Psoas muscle (tissue), 8 donors: Measurements from ENCODE around the gene CPNE1. TPM values are rescaled to one million over a fixed set of nuclear protein-coding genes. Genes with fewer than 3 reads are reported as not detected.

Experiments
- ATAC-seq, 4 donors: fragments of 200-7000 bp; cut with Tn5 transposase; one replicate each; pipeline ENCODE4 v1.9.1; 2020; ENCODE audit warnings: moderate library complexity in 3 of 4, mild to moderate bottlenecking in 2 of 4
- DNase-seq, 2 donors: peaks; one replicate each; pipeline ENCODE4 v3.0.0-alpha.2; 2020
- H3K27ac ChIP-seq: fragments of 200-600 bp; one replicate; pipeline ENCODE4 v1.8.0; 2022
- H3K27me3 ChIP-seq, 3 donors: fragments of 200-600 bp in 1 of 3; one replicate each; pipeline versions ENCODE4 v1.6.1 to v1.8.0; 2013 to 2022; ENCODE audit warnings: low read length in 2 of 3, mild to moderate bottlenecking in 2 of 3, moderate library complexity in 1 of 3; ENCODE audit not compliant: insufficient read depth in 3 of 3
- H3K36me3 ChIP-seq, 2 donors: fragments of 200-600 bp in 1 of 2; one replicate each; pipeline versions ENCODE4 v1.6.1 to v1.8.0; 2013 to 2022; ENCODE audit warnings: low read depth in 1 of 2, mild to moderate bottlenecking in 1 of 2, moderate library complexity in 1 of 2; ENCODE audit not compliant: insufficient read depth in 1 of 2
- H3K4me1 ChIP-seq: fragments of 200-600 bp; one replicate; pipeline ENCODE4 v1.8.0; 2022
- H3K4me3 ChIP-seq: fragments of 200-600 bp; one replicate; pipeline ENCODE4 v1.8.0; 2022; ENCODE audit warnings: mild to moderate bottlenecking
- H3K9me3 ChIP-seq: fragments of 200-600 bp; one replicate; pipeline ENCODE4 v1.8.0; 2022
- CTCF ChIP-seq: fragments of 200-600 bp; IDR thresholded peaks from one replicate; pipeline ENCODE4 v1.8.0; 2022; ENCODE audit warnings: antibody characterized with exemption
- WGBS, 3 donors: extraction: QIAGEN DNeasy Blood & Tissue Kit; methylation state at CpG; one replicate each; pipeline versions ENCODE4 v1.1.6 to v1.1.7; 2013; 5-methylcytosine and 5-hydroxymethylcytosine counted together
- intact Hi-C, 2 donors: fragments of 100-400 bp; cut with DNase I; formaldehyde crosslinking; loops; one replicate each; pipeline versions ENCODE4 v1.11.0 to v1.14.2; 2022
- polyA plus RNA-seq, 3 donors: library from polyadenylated mRNA; stranded (reverse); fragments of 200-250 nt; gene quantifications; one replicate each; pipeline ENCODE4 v1.2.3, GENCODE V29; 2013
- total RNA-seq, 4 donors: library from RNA; stranded (reverse); fragmentation: NEBNext Ultra II Directional in 2 of 4; extraction: Animal tissue kit (Norgen Biotek cat#: 25700) in 2 of 4; gene quantifications; one replicate each; pipeline versions ENCODE4 v1.2.1 to v1.2.4, GENCODE V29; 2021 to 2023
- donor health status: healthy with polysubstance abuse.
- donor health status: DM: no; HTN: no; CAD: no; lungs with moderate emphysema.
- donor health status: Bipolar disorder and iron deficiency.
- donor health status: healthy.
- donor health status: DM: yes; HTN: yes; CAD: no.
- donor health status: DM: no; HTN: no; CAD: no.
- donor health status: DM: no; HTN: no; CAD: no.
- donor health status: DM: yes; HTN: yes; CAD: no.

CPNE1 gene
- total and polyA plus RNA-seq, 7 donors: 55.9 to 75.4 (median 62.1) TPM

- TF ChIP-seq CTCF: no peak
Observed at GRCh38 chr20:35699957-35700624, 35.4 kb upstream of the CPNE1 start.

GRCh38 chr20:35699127-35699956 is 34.6 kb upstream of the CPNE1 start, which contains the start of the genes NFS1 and ROMO1:
Gene NFS1 (minus strand): TSS chr20:35699352. CDS start chr20:35699288, 64 bp downstream.
Gene ROMO1 (plus strand): TSS chr20:35699405. CDS start chr20:35699633, 228 bp downstream.
- peaks cover 6 to 65% of the 10 kb centered on the region in 2 donors for H3K36me3 ChIP-seq
- WGBS, 3 donors: 0% methylated on average over 70 to 81 of the region's 81 CpGs
- DNase-seq (peak; percentile 89 to 94), ATAC-seq (peak; percentile 88 to 91 (median 90))
- peak within 1 kb of the TSS; percentile 95 for H3K27ac ChIP-seq
- peaks cover 35% of the 10 kb centered on the region for H3K4me1 ChIP-seq
- H3K4me3 ChIP-seq: peak within 1 kb of the TSS; percentile 94
- intact Hi-C loops: loop anchor here in 1 of 2 donors (10.0 kb wide), 1 partner anchor 95 kb away; no protein-coding TSS in a partner anchor
- no peaks in the 10 kb centered on the region for H3K27me3 ChIP-seq
- no peaks in the 10 kb centered on the region for H3K9me3 ChIP-seq
- TF ChIP-seq CTCF: peak; percentile 16

More at GRCh38 chr20:35699957-35700624, 35.4 kb upstream of the CPNE1 start:
- 19% methylated on average over 6 of the region's 6 CpGs for WGBS, 3 donors
- intact Hi-C loops: loop anchor here (5.0 to 10.0 kb wide), 2 partner anchors 37 to 95 kb away; no protein-coding TSS in a partner anchor
- Histone ChIP-seq H3K4me1 (peaks cover 37% of the 10 kb centered on the region), H3K9me3 (no peaks in the 10 kb centered on the region), H3K4me3 (peak overlapping the region; percentile 94), H3K36me3 (peaks cover 6 to 65% of the 10 kb centered on the region in 2 donors), H3K27ac (peak overlapping the region; percentile 95), H3K27me3 (no peaks in the 10 kb centered on the region)
- ATAC-seq (peak in 1 of 4 donors; percentile 0), DNase-seq (no peak)

GRCh38 chr20:35698298-35699126 is 33.8 kb upstream of the CPNE1 start:
- peaks cover 33% of the 10 kb centered on the region for H3K4me1 ChIP-seq
- intact Hi-C loops: loop anchor here in 1 of 2 donors (10.0 kb wide), 1 partner anchor 94 kb away; no protein-coding TSS in a partner anchor
- no peak for TF ChIP-seq CTCF
- H3K36me3 ChIP-seq: peaks cover 8 to 65% of the 10 kb centered on the region in 2 donors
- H3K27me3 ChIP-seq: no peaks in the 10 kb centered on the region
- ATAC-seq (peak; percentile 33 to 48 (median 44)), DNase-seq (no peak)
- H3K9me3 ChIP-seq: no peaks in the 10 kb centered on the region
- 5% methylated on average over 37 of the region's 37 CpGs for WGBS, 3 donors
- peak overlapping the region; percentile 94 for H3K4me3 ChIP-seq
- peak overlapping the region; percentile 95 for H3K27ac ChIP-seq

GRCh38 chr20:35697696-35698297 is 33.1 kb upstream of the CPNE1 start:
- ATAC-seq (no peak), DNase-seq (no peak)
- TF ChIP-seq CTCF: no peak
- peak overlapping the region; percentile 94 for H3K4me3 ChIP-seq
- 60 to 65% (median 65%) methylated on average over 9 of the region's 9 CpGs for WGBS, 3 donors
- no peaks in the 10 kb centered on the region for H3K9me3 ChIP-seq
- no peaks in the 10 kb centered on the region for H3K27me3 ChIP-seq
- H3K36me3 ChIP-seq: peaks cover 8 to 65% of the 10 kb centered on the region in 2 donors
- intact Hi-C loops: loop anchor here in 1 of 2 donors (10.0 kb wide), 1 partner anchor 93 kb away; no protein-coding TSS in a partner anchor
- H3K4me1 ChIP-seq: peaks cover 26% of the 10 kb centered on the region
- H3K27ac ChIP-seq: no peak overlapping the region
